Body of pancreas (tissue), 4 donors: ENCODE data around the gene COA7. TPM values are rescaled to one million over a fixed set of nuclear protein-coding genes. Genes with fewer than 3 reads are reported as not detected.
A peak's percentile ranks its signal among the peaks of the same experiment; 100 is the strongest.

Experiments used
- ATAC-seq: fragments of 150-250 bp; one replicate; pipeline ENCODE4 v1.9.1; 2016
- DNase-seq, 4 donors: peaks; one replicate each; pipeline ENCODE4 v3.0.0-alpha.2; 2019
- H3K27ac ChIP-seq, 4 donors: fragments of 200-600 bp; sonication (generic); 1 replicate in 3 of 4; 2 replicates in 1 of 4; pipeline versions ENCODE4 v1.5.1 to v1.6.1; 2016 to 2019; ENCODE audit warnings: mild to moderate bottlenecking in 1 of 4, mixed read lengths in 1 of 4, moderate library complexity in 1 of 4
- H3K27me3 ChIP-seq, 2 donors: fragments of 200-600 bp; sonication (generic); one replicate each; pipeline ENCODE4 v1.6.0; 2016; ENCODE audit warnings: mild to moderate bottlenecking in 1 of 2
- H3K36me3 ChIP-seq, 2 donors: fragments of 200-600 bp; sonication (generic); replicated peaks in 1 of 2; 2 replicates each; pipeline ENCODE4 v1.5.1; 2016; ENCODE audit warnings: low read depth in 2 of 2; ENCODE audit not compliant: insufficient read depth in 1 of 2
- H3K4me1 ChIP-seq: fragments of 200-600 bp; sonication (generic); one replicate; pipeline ENCODE4 v1.6.0; 2016
- H3K4me3 ChIP-seq, 2 donors: fragments of 200-600 bp; sonication (generic); 1 replicate in 1 of 2; 2 replicates in 1 of 2; pipeline ENCODE4 v1.5.1; 2016 to 2019
- H3K9me3 ChIP-seq, 3 donors: fragments of 200-600 bp; sonication (generic); 1 replicate in 2 of 3; 2 replicates in 1 of 3; pipeline ENCODE4 v1.5.1; 2016
- POLR2A ChIP-seq, 3 donors: fragments of 450-650 bp; IDR thresholded peaks; one replicate each; pipeline ENCODE4 v1.6.1; 2016; ENCODE audit warnings: antibody characterized with exemption in 3 of 3, mild to moderate bottlenecking in 2 of 3
- WGBS, 2 donors: methylation state at CpG; one replicate each; pipeline ENCODE4 v1.1.5; 2017; 5-methylcytosine and 5-hydroxymethylcytosine counted together
- intact Hi-C: fragments of 100-400 bp; cut with DNase I; formaldehyde crosslinking; loops from one replicate; pipeline ENCODE4 v1.15.1; 2023
- total RNA-seq, 2 donors: library from RNA; depleted of rRNA; stranded (reverse); fragments of >200 nt; gene quantifications; one replicate each; pipeline ENCODE4 v1.1.0, GENCODE V29; 2016
- TF ChIP-seq, protein P1 (sequence below), 7 experiments: fragments of 450-650 bp in 4 of 7; fragments of 200-600 bp in 3 of 7; sonication (generic) in 3 of 7; IDR thresholded peaks; one replicate each; pipeline ENCODE4 v1.5.1; 2016 to 2019; ENCODE audit warnings: antibody characterized with exemption in 7 of 7

Gene COA7
- total RNA-seq, 2 donors from 2014 or later, result 4.3 to 6.0 TPM

DNA sequence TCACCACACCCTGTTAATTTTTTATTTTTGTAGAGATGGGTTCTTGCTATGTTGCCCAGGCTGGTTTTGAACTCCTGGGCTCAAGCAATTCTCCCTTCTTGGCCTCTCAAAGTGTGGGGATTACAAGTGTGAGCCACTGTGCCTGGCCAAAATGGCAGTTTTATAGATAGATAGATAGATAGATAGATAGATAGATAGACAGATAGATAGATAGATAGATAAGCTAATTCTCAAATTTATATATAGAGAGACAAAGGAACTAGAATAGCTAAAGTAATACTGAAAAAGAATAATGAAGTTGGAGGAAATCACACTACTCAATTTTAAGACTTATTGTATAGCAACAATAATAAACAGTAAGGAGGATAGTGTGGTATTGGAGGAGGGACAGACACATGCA lies 44.1 kb downstream of the COA7 start:
- Histone ChIP-seq H3K9me3 (no peaks in the 10 kb centered on the region), H3K27ac (no peak overlapping the region), H3K4me1 (peaks cover 17% of the 10 kb centered on the region), H3K4me3 (no peak overlapping the region), H3K36me3 (no peaks in the 10 kb centered on the region), H3K27me3 (no peaks in the 10 kb centered on the region)
- intact Hi-C loops, result no loop called here
- ATAC-seq (no peak), DNase-seq (no peak)
- TF ChIP-seq, protein P1, sequence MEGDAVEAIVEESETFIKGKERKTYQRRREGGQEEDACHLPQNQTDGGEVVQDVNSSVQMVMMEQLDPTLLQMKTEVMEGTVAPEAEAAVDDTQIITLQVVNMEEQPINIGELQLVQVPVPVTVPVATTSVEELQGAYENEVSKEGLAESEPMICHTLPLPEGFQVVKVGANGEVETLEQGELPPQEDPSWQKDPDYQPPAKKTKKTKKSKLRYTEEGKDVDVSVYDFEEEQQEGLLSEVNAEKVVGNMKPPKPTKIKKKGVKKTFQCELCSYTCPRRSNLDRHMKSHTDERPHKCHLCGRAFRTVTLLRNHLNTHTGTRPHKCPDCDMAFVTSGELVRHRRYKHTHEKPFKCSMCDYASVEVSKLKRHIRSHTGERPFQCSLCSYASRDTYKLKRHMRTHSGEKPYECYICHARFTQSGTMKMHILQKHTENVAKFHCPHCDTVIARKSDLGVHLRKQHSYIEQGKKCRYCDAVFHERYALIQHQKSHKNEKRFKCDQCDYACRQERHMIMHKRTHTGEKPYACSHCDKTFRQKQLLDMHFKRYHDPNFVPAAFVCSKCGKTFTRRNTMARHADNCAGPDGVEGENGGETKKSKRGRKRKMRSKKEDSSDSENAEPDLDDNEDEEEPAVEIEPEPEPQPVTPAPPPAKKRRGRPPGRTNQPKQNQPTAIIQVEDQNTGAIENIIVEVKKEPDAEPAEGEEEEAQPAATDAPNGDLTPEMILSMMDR (IDR thresholded peaks at IDR 0.05), result no peak
- TF ChIP-seq POLR2A (IDR thresholded peaks at IDR 0.05), result no peak

DNA sequence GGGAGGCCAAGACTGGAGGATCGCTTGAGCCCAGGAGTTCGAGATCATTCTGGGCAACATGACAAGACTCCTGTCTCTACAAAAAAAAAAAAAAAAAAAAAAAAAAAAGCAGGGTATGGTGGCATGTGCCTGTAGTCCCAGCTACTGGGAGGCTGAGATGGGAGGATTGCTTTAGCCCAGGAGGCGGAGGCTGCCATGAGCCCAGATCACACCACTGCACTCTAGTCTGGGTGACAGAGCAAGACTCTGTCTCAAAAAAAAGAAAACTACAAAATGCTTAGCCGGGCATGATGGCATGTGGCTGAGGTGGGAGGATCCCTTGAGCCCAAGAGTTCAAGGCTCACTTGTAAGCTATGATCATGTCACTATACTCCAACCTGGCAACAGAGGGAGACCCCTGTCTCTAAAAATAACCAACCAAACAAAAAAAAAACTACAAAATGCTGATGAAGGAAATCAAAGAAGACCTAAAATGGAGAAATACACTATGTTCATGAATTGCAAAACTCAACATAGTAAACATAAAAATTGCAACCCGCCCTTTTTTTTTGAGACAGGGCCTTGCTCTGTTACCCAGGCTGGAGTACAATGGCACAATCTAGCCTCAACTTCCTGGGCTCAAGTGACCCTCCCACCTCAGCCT lies 44.8 kb downstream of the COA7 start:
- WGBS, 2 donors, result 89 to 97% methylated on average over 5 of the region's 5 CpGs

DNA sequence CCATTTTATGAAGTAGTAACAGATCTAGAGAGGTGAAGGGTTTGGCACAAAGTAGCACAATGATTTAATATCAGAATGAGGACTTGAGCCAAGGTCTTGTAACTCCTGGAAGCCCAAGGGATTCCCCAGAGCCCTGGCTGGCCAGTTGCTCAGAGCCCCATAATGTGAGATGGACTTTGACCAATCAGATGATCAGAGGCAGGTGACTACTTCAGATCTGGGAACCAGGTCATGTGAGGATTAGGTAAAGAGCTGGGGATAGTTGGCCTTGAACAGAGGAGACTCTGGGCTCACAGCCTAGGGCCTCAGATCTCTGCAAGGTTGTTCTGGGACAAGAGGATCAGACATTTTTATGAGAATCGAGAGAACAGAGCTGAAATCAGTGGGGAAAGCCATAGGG lies 46.2 kb downstream of the COA7 start:
- H3K4me1 ChIP-seq, result peaks cover 17% of the 10 kb centered on the region
- ATAC-seq (peak; percentile 98), DNase-seq (peak; percentile 67 to 86 (median 76))
- H3K36me3 ChIP-seq, result no peaks in the 10 kb centered on the region
- peak in 1 of 3 donors; percentile 13 for TF ChIP-seq POLR2A (IDR thresholded peaks at IDR 0.05)
- TF ChIP-seq, protein P1 (IDR thresholded peaks at IDR 0.05), result no peak
- 19 to 40% methylated on average over 1 of the region's 1 CpG for WGBS, 2 donors
- H3K27ac ChIP-seq, result peak overlapping the region in 3 of 4 donors; percentile 35 to 59 (median 44)
- intact Hi-C loops, result no loop called here
- no peaks in the 10 kb centered on the region for H3K9me3 ChIP-seq
- no peaks in the 10 kb centered on the region for H3K27me3 ChIP-seq
- no peak overlapping the region for H3K4me3 ChIP-seq

More for the DNA sequence above, 44.8 kb downstream of the COA7 start:
- Histone ChIP-seq H3K27me3 (no peaks in the 10 kb centered on the region), H3K4me3 (no peak overlapping the region), H3K36me3 (no peaks in the 10 kb centered on the region), H3K9me3 (no peaks in the 10 kb centered on the region), H3K27ac (no peak overlapping the region), H3K4me1 (peaks cover 17% of the 10 kb centered on the region)
- no peak for TF ChIP-seq POLR2A (IDR thresholded peaks at IDR 0.05)
- TF ChIP-seq, protein P1 (IDR thresholded peaks at IDR 0.05), result no peak
- DNase-seq (no peak), ATAC-seq (no peak)
- intact Hi-C loops, result no loop called here

DNA sequence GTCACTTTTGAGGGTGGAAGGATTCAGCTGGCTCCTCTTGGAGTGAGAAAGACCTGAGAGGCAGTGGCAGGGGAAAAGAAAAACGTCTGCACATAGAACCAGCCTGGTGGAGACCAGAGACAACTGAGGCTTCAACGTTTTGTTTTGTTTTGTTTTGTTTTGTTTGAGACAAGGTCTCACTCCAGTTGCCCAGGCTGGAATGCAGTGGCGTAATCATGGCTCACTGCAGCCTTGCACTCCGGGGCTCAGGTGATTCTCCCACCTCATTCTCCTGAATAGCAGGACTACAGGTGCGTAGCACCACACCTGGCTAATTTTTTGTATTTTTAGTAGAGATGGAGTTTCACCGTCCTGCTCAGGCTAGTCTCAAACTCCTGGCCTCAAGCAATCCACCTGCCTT lies 52.9 kb downstream of the COA7 start:
- intact Hi-C loops, result no loop called here
- 69 to 76% methylated on average over 5 to 6 of the region's 6 CpGs for WGBS, 2 donors
- Histone ChIP-seq H3K4me3 (no peak overlapping the region), H3K36me3 (no peaks in the 10 kb centered on the region), H3K4me1 (no peaks in the 10 kb centered on the region), H3K27ac (no peak overlapping the region), H3K27me3 (no peaks in the 10 kb centered on the region), H3K9me3 (no peaks in the 10 kb centered on the region)
- no peak for TF ChIP-seq POLR2A (IDR thresholded peaks at IDR 0.05)
- TF ChIP-seq, protein P1 (IDR thresholded peaks at IDR 0.05), result no peak
- ATAC-seq, result no peak
- DNase-seq, result no peak

DNA sequence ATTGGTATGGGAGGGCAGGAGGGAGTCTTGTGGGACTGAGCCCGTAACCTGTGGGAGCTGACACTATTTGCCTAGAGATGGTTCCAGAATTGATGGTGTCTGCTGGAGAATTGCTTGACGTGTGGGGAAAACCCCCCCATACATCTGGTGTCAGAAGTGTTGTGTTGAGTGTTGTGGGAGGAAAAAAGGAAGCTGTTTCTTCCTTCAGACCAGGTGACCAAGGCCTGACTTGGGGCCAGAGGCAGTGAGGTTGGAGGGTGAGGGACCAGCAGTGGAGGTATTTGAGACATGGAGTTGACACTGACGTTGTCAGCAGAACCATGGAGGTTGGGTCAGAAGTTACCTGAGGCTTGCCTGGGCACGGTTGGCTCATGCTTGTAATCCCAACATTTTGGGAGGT lies 56.8 kb downstream of the COA7 start:
- TF ChIP-seq POLR2A (IDR thresholded peaks at IDR 0.05), result no peak
- WGBS, 2 donors, result 78 to 86% methylated on average over 4 of the region's 4 CpGs
- H3K4me3 ChIP-seq, result no peak overlapping the region
- H3K27ac ChIP-seq, result no peak overlapping the region
- no peaks in the 10 kb centered on the region for H3K9me3 ChIP-seq
- H3K4me1 ChIP-seq, result no peaks in the 10 kb centered on the region
- H3K27me3 ChIP-seq, result no peaks in the 10 kb centered on the region
- intact Hi-C loops, result no loop called here
- DNase-seq (no peak), ATAC-seq (no peak)
- no peaks in the 10 kb centered on the region for H3K36me3 ChIP-seq
